Umbilical cord (tissue), 2 donors: ENCODE results near the gene IL12RB2. TPM values are rescaled to one million over a fixed set of nuclear protein-coding genes. Genes with fewer than 3 reads are reported as not detected.
A peak's percentile ranks its signal among the peaks of the same experiment; 100 is the strongest.
"Not testable (repeated sequence)": the region's sequence is repeated elsewhere in the genome, so short reads cannot be mapped to it uniquely, and the experiment has no call there.

Source experiments
- DNase-seq: peaks from one replicate; pipeline ENCODE4 v3.0.0-alpha.2; 2015; ENCODE audit warnings: low spot score
- total RNA-seq: library from RNA; depleted of rRNA; stranded (reverse); fragments of >200 nt; gene quantifications from one replicate; pipeline ENCODE4 v1.2.3, GENCODE V29; 2014; ENCODE audit warnings: low replicate concordance; ENCODE audit not compliant: insufficient read depth

The IL12RB2 gene
- total RNA-seq, 1 donor from 2014 or later: 9.4 TPM

DNA sequence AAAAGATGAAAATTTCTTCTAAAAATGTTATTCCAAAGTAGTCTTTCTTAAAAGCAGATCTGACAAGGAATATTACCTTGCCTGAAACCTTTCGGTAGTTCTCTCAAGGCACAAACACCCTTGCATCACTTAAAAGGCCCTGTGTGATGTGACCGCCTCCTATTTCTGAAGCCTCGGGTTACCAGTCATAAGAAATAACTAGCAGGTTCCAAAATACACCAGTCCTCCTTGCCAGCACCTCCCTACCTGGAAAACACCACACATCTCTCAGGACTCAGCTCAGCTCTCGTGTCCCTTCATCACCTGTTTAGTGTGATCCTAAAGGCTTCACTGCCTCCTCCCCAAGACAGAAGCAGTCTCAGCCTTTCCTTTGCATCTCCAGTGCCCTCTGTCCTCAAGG is 86.9 kb downstream of the IL12RB2 start:
- DNase-seq: no peak

- no peak for DNase-seq
Measured at GRCh38 chr1:67399199-67399993, 91.7 kb downstream of the IL12RB2 start.

DNA sequence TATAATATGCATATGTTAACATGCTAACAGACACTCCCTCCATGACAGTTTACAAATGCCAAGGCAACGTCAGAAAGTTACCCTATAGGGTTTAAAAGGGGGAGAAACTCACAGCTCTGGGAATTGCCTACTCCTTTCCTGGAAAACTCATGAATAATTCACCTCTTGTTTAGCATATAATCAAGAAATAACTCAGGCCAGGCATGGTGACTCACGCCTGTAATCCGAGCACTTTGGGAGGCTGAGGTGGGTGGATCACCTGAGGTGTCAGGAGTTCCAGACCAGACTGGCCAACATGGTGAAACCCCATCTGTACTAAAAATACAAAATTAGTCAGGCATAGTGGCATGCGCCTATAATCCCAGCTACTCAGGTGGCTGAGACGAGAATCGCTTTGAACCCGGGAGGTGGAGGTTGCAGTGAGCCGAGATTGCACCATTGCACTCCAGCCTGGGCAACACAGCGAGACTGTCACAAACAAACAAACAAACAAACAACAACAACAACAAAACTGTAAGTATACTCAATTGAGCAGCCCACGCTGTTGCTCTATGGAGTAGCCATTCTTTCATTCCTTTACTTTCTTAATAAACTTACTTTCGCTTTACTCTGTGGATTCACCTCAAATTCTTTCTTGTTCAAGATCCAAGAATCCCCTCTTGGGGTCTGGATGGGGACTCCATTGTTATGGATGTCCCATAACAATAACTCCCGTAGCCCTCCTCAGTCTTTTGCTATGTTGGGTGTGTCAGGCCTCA is 92.5 kb downstream of the IL12RB2 start:
- DNase-seq: not testable (repeated sequence)

- no peak for DNase-seq
Measured at GRCh38 chr1:67401443-67401842, 93.8 kb downstream of the IL12RB2 start.

- no peak for DNase-seq
Measured at GRCh38 chr1:67404212-67404620, 96.5 kb downstream of the IL12RB2 start.

DNA sequence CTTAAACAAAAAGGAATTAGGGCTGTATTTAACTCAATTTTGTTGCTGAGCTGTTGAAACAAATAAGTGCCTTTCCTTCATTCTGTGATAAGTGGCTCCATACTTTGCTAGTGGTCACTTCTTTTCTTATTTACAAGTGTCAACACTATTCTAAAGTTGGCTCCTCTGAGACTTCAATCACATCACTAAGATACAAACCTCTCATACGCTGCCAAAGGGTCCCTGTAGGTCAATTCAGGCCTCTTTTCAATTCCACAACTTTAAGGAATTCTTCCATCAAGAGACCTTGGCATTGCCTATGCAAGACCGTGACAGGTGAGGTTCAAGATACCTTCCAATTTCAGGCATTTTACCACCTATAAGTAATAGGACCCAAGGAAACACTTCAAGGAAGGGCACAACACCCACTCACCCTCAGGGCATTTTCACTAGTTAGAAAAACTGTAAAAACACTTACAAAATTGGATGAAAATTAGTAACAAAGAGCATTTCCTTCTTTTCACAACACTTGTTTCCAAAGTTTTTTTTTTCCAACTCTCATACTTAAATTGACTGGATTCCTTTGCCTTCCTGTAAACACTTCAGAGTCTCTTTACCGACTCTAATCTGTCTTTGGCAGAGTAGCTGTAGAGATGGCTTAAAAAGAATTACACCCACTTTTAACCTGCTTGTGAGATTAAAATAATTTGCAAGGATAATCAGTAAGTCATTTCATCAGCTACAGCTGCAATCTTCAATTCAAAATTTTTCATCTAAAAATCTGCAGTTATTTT is 98.0 kb downstream of the IL12RB2 start:
- no peak for DNase-seq

- DNase-seq: no peak
Measured at GRCh38 chr1:67407498-67407897, 99.8 kb downstream of the IL12RB2 start.

DNA sequence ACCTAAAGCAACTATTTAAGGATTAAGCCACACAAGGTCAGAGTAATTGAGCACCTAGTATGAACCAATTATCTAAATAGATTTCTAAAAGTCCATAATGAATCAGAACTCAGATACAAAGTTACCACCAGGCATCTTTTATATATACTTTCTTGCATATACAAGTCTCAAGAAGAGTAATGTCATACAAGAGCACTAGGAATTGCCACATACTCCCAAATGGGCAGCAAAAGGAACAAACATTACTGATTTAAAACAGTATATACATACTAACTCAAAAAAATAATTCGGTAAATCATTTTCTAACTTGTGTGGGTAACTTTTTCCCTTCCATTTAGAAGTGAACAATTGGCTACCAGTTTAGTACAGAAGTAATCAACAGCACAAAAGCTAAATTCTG is 100.5 kb downstream of the IL12RB2 start:
- DNase-seq: no peak

- not testable (repeated sequence) for DNase-seq
Measured at GRCh38 chr1:67413101-67413500, 105.4 kb downstream of the IL12RB2 start.

DNA sequence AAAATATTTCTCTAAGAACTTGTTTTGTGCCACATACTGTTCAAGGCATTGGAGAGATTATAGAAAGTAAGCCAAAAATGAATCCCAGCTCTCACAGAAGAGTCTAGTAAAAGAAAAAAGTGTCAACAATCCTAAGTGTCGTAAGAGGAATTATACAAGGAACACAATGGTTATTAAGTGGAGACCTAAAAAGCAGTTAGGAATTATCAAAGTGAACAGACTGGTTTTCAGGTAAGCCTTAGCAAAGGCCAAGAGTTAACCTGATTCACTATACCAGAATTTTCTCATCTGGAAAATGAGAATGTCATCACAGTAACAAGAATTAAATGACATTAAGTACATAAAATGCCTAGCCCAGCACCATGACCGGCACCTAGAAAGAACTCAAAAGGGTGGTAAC is 106.9 kb downstream of the IL12RB2 start:
- DNase-seq: no peak

DNA sequence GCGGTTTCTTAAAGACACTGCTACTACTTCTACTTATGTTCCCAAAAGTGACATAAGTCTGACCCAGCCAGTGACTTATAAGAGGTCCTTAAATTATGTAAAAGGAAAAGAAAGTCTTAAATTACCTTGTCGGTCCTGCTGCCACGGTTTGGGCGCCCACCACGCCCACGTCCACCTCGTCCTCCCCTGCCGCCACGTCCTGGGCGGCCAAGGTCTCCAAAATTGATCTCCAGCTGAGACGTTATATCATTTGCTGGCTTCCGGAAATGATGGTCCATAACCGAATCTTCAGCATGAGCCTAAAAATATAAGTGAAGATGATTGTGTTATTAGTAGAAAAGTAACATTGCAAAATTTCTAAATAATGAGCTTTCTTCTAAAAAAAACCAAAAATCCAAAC is 107.4 kb downstream of the IL12RB2 start:
- no peak for DNase-seq

- not testable (repeated sequence) for DNase-seq
Measured at GRCh38 chr1:67417733-67418132, 110.1 kb downstream of the IL12RB2 start.

- no peak for DNase-seq
Measured at GRCh38 chr1:67418839-67419586, 111.3 kb downstream of the IL12RB2 start.

GRCh38 chr1:67420835-67421492 is 113.3 kb downstream of the IL12RB2 start:
- no peak for DNase-seq

GRCh38 chr1:67427465-67427864 is 119.8 kb downstream of the IL12RB2 start:
- no peak for DNase-seq

GRCh38 chr1:67427947-67428346 is 120.3 kb downstream of the IL12RB2 start:
- no peak for DNase-seq

DNA sequence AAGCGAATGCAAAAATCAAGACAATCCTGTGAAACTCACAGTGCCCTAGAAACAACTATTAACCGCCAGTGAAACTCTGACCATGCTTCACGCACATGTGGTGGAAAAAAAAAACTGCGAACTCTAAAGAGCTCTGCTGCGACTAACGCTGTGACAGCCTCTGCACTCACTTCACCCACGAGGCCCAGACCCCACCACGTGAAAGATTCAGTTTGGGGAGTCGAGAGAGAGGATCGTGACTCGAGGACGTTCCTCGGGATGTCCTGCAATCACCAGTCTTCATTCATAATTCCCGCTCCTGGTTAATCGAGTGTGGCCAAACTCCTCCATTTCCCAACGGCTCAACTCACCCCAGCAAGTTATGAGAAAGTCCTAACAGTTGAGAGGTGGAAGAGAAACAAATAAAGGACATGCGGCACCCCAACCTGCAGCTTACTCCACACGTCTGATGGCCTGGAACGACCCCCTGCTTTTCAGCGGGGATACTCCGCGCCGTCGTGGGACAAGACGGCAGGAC is 121.4 kb downstream of the IL12RB2 start:
- DNase-seq: peak; percentile 34

DNA sequence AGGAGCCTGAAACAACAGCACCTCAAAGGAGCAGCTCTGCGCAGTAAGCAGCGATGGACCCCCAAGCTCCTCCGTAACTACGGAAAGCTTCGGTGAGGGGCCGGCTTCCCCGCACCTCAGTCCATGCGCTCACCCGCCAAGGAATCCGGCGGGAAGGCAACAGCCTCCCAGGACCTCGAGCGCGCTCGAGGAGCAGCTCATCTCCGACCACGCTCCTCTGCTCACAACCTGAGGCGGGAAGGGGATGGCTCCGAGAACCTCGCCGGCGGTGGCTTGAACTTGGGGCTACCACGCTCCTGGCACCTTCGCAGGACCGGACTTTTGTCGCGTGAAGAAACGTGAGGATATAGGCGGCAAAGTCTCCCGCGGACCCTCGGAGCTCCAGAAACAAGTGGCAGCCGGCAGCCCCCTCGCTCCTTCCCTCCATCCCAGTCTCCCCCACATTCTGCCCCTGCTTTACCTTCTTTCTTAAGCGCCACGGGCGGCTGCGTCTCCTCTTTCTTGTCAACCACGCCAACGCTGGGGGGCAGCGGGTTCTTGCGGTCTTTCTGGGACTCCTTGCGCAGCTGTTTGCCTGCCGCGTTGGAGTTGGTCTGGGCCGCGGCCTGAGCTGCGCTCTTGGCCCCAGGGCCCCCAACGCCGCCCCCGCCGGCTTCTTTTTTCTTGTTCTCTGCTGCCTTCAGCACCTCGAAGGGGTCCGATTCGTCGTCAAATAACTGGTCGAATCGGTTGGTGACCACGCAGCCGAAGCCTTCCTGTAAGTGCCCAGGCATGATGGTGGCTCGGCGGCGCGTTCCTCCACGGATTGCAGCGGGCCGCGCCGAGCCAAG is 122.1 kb downstream of the IL12RB2 start:
- no peak for DNase-seq

DNA sequence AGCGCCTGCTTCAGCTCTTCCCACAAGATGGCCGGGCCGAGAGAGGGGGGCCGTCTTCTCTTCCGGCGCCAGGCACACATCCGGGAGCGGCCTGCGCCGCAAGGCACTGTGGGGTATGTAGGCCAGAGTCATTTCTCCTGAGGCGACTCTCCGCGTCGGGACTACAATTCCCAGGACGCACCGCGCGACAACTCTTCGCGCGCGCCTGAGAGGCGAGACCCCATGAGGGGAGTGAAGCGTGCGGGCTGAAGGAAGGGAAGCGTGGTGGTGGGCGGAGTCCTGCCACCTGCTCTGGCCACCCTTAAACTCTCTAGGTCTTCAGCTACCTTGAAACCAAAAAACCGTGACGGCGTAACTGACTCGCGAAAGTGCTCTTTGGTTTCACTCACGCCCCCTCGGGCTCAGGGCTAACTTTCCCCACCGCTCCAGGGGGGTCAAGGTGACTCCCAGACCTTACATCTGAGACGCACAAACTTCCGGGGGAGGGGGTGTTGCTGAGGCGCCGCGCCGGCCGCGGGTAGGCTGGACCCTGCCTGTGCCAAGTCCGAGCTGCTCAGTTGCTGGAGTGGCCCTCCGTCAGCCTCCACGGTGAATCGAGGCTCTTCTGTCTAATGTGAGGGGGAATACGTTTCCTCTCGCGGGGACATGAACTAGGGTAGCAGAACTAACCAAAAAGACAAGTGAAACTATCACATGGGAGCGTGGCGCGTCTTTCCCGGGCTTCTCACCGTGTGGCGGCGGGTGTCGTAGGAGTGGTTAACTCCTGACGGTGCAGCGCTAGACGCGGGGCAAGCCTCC is 122.9 kb downstream of the IL12RB2 start, which contains the start of gene SERBP1:
TSS of gene SERBP1 (minus strand) at position 45 of the 798 bp plus-strand sequence. CDS start 102 bp downstream, outside the sequence.
- peak; percentile 99 for DNase-seq
